ENCODE measurements around the gene WNK2. TPM values are rescaled to one million over a fixed set of nuclear protein-coding genes. Genes with fewer than 3 reads are reported as not detected.

WNK2 gene
- total and polyA plus RNA-seq, 4 experiments from 2014 or later = 0.26 TPM; not detected in 3

DNA sequence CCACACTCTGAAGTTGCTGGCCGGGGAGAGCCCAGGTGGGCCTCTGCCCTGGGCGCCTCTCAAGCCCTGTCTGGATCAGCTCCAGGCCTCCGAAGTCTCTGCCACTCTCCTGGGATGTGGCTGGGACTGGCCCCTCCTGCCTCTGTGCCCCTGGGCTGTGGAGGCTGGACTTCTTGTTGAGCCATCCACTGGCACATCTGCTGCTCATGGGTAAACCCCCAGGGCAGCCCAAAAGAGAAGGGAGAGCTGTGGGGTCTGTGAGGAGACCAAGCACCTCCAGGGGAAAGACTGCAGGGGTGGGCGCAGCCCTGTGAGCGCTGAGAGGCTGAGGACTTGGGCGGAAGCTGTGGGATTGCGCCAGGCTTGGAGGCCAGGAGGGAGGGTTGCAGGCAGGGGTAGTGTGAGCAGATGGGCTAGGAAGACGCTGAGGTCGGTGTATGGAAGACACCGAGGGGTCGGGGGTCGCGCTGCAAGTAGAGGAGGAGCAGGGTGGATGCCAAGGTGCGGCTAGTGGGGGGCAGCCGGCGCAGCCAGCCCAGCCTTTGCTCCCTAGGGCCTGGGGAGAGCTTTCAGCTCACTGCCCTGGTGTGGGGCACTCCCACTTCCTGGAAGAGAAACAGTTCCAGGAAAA lies 118.1 kb downstream of the WNK2 start:
- Histone ChIP-seq H3K27ac (ENCODE audit: low read depth, low read length) (no peak overlapping the region), H3K36me3 (ENCODE audit: insufficient read depth, low read length) (no peaks in the 10 kb centered on the region), H3K9me3 (ENCODE audit: control insufficient read depth in 1 of 2, low read length in 2 of 2) (no peaks in the 10 kb centered on the region), H3K27me3 (ENCODE audit: insufficient read depth, low read length) (no peaks in the 10 kb centered on the region), H3K4me3 (ENCODE audit: low read length in 2 of 2) (no peak overlapping the region), H3K4me1 (ENCODE audit: insufficient read depth, low read length) (peaks cover 4% of the 10 kb centered on the region)
- peak overlapping the region in 2 of 7 donors; percentile 17 to 65 for H3K27ac Mint-ChIP-seq
- H3K27me3 Mint-ChIP-seq = no peaks in the 10 kb centered on the region
- intact Hi-C loops (cut with micrococcal nuclease) = loop anchor here (1.0 to 10.0 kb wide), 4 partner anchors 142 to 345 kb away; no protein-coding TSS in a partner anchor
- no peak overlapping the region for H3K4me3 Mint-ChIP-seq
- peaks cover 0 to 10% (median 2%) of the 10 kb centered on the region in 4 donors for H3K4me1 Mint-ChIP-seq
- ChIA-PET POLR2A (ENCODE audit: partially characterized antibody) (interaction anchor here (0.6 to 1.5 kb wide), 3 partner anchors 193 to 348 kb away, joined by 3 to 5 read pairs (median 4); no protein-coding TSS in a partner anchor), CTCF (ENCODE audit: partially characterized antibody) (interaction anchor here (0.8 to 3.1 kb wide), 14 partner anchors 9 to 349 kb away, joined by 3 to 32 read pairs (median 4); no protein-coding TSS in a partner anchor)
- H3K36me3 Mint-ChIP-seq = no peaks in the 10 kb centered on the region
- DNase-seq = no peak
- no peaks in the 10 kb centered on the region for H3K9me3 Mint-ChIP-seq

DNA sequence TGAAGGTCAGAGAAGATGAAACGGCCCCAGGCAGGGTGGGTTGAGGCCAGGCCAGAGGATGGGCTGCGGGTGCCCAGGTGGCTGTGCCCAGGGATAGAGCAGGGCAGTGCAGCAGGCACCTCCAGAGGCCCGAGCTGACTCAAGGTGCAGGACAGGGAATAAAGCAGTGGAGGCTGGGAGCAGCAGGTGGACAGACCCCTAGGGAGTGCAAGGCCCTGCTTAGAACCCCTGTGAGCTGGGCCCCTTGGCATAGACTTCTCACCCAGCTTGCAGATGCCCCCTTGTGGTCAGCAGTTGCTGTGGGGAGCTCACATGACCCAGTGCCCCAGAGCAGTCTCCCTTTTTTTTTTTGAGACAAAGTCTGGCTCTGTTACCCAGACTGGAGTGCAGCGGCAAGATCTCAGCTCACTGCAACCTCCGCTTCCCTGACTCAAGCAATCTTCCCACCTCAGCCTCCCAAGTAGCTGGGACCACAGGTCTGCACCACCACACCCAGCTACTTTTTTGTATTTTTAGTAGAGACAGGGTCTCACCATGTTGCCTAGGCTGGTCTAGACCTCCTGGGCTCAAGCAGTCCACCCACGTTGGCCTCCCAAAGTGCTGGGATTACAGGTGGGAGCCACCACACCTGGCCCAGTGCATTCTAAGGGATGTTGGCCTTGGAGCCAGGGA lies 118.8 kb downstream of the WNK2 start:
- Histone ChIP-seq H3K27ac (ENCODE audit: low read depth, low read length) (no peak overlapping the region), H3K4me1 (ENCODE audit: insufficient read depth, low read length) (no peaks in the 10 kb centered on the region), H3K4me3 (ENCODE audit: low read length in 2 of 2) (no peak overlapping the region), H3K9me3 (ENCODE audit: control insufficient read depth in 1 of 2, low read length in 2 of 2) (no peaks in the 10 kb centered on the region), H3K36me3 (ENCODE audit: insufficient read depth, low read length) (no peaks in the 10 kb centered on the region), H3K27me3 (ENCODE audit: insufficient read depth, low read length) (no peaks in the 10 kb centered on the region)
- no peaks in the 10 kb centered on the region for H3K27me3 Mint-ChIP-seq
- no peak overlapping the region for H3K4me3 Mint-ChIP-seq
- H3K4me1 Mint-ChIP-seq = peaks cover 0 to 4% (median 0%) of the 10 kb centered on the region in 4 donors
- intact Hi-C loops (cut with micrococcal nuclease) = loop anchor here (1.0 to 10.0 kb wide), 4 partner anchors 142 to 345 kb away; no protein-coding TSS in a partner anchor
- ChIA-PET CTCF (ENCODE audit: partially characterized antibody) (interaction anchor here (0.7 to 3.1 kb wide), 17 partner anchors 9 to 350 kb away, joined by 3 to 32 read pairs (median 4); no protein-coding TSS in a partner anchor), POLR2A (ENCODE audit: partially characterized antibody) (interaction anchor here (0.6 to 1.5 kb wide), 3 partner anchors 193 to 348 kb away, joined by 3 to 5 read pairs (median 4); no protein-coding TSS in a partner anchor)
- no peaks in the 10 kb centered on the region for H3K9me3 Mint-ChIP-seq
- peak; percentile 46 to 62 (median 57) for DNase-seq
- peak overlapping the region in 1 of 7 donors; percentile 65 for H3K27ac Mint-ChIP-seq
- H3K36me3 Mint-ChIP-seq = no peaks in the 10 kb centered on the region

DNA sequence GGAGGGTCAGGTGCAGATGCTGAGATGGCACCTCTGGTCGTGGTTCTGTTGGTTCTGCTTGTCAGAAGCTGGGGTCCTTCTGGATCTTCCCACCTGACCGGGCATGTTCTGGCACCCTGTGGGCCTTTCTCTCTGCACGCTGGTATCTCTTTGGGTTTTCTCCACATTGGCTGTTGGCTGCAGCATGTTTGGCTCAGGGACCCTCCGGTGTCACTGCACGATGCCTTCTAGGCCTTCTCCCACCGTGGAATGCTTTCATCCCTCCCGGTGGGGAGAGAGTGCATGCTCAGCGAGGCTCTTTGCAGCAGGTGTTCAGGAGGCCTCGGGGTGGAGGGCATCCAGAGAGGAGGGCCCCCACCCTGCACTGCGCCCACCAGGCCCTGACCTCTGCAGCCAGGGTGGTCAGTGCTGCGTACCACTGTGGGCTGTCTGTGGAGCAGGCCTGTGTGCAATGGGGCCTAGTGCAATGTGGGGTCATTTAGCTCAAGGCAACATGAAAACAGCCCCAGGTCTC lies 119.4 kb downstream of the WNK2 start:
- Mint-ChIP-seq H3K4me1 (peaks cover 0 to 4% (median 0%) of the 10 kb centered on the region in 4 donors), H3K27ac (peak overlapping the region in 1 of 7 donors; percentile 70), H3K27me3 (no peaks in the 10 kb centered on the region), H3K9me3 (no peaks in the 10 kb centered on the region), H3K4me3 (no peak overlapping the region), H3K36me3 (no peaks in the 10 kb centered on the region)
- H3K4me1 ChIP-seq (ENCODE audit: insufficient read depth, low read length) = no peaks in the 10 kb centered on the region
- CTCF ChIA-PET (ENCODE audit: partially characterized antibody) = interaction anchor here (0.6 to 3.1 kb wide), 15 partner anchors 9 to 515 kb away, joined by 3 to 32 read pairs (median 4); no protein-coding TSS in a partner anchor
- no peaks in the 10 kb centered on the region for H3K36me3 ChIP-seq (ENCODE audit: insufficient read depth, low read length)
- no peaks in the 10 kb centered on the region for H3K27me3 ChIP-seq (ENCODE audit: insufficient read depth, low read length)
- POLR2A ChIA-PET (ENCODE audit: partially characterized antibody) = interaction anchor here (1.0 kb wide), 1 partner anchor 349 kb away, joined by 4 read pairs; no protein-coding TSS in a partner anchor
- H3K4me3 ChIP-seq (ENCODE audit: low read length in 2 of 2) = no peak overlapping the region
- H3K27ac ChIP-seq (ENCODE audit: low read depth, low read length) = no peak overlapping the region
- H3K9me3 ChIP-seq (ENCODE audit: control insufficient read depth in 1 of 2, low read length in 2 of 2) = no peaks in the 10 kb centered on the region
- no peak for DNase-seq
- intact Hi-C loops (cut with micrococcal nuclease) = loop anchor here (10.0 kb wide), 1 partner anchor 299 kb away; no protein-coding TSS in a partner anchor

DNA sequence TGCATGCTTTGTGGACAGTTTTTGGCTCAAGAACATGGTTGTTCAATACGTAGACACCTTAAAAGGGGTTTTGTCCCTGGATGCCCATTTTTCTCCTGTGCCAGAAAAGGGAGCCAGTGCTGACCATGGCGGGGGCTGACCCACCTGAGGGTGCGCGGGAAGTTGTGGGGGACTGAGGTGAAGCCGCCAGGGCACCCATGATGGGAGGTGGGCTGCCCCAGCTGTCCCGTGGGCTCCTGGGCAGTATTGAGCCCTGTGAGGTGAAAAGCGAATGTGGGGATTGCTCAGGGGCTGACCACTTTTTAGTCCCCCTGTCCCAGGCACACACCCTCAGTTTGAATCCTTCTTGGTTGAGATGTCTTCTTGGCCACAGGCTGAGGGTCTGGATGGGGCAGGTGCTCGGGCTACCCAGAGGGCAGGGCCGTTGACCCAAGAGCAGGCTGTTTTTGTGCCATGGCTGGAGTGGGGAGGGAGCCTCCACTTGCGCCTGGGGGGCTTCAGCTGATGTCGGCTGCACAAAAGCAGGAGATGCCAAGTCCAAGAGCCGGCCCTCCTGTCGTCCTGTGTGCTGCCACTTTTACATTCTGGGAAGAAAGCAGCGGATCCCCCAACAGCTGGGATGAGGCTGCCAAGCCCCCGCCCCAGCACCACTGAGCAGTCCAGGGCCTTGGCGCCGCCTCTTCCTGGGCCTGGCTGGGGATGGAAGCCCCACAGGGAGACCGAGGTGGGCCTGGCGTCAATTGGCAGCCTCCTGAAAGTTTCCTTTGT lies 120.1 kb downstream of the WNK2 start:
- Mint-ChIP-seq H3K9me3 (no peaks in the 10 kb centered on the region), H3K4me3 (no peak overlapping the region), H3K27me3 (no peaks in the 10 kb centered on the region), H3K27ac (no peak overlapping the region), H3K4me1 (peaks cover 0 to 4% (median 0%) of the 10 kb centered on the region in 4 donors), H3K36me3 (no peaks in the 10 kb centered on the region)
- Histone ChIP-seq H3K27me3 (ENCODE audit: insufficient read depth, low read length) (no peaks in the 10 kb centered on the region), H3K9me3 (ENCODE audit: control insufficient read depth in 1 of 2, low read length in 2 of 2) (no peaks in the 10 kb centered on the region), H3K4me1 (ENCODE audit: insufficient read depth, low read length) (no peaks in the 10 kb centered on the region), H3K27ac (ENCODE audit: low read depth, low read length) (no peak overlapping the region), H3K36me3 (ENCODE audit: insufficient read depth, low read length) (no peaks in the 10 kb centered on the region), H3K4me3 (ENCODE audit: low read length in 2 of 2) (no peak overlapping the region)
- intact Hi-C loops (cut with micrococcal nuclease) = loop anchor here (10.0 kb wide), 1 partner anchor 299 kb away; no protein-coding TSS in a partner anchor
- POLR2A ChIA-PET (ENCODE audit: partially characterized antibody) = no interaction called here
- CTCF ChIA-PET (ENCODE audit: partially characterized antibody) = interaction anchor here (0.6 to 3.1 kb wide), 4 partner anchors 8 to 516 kb away, joined by 3 to 32 read pairs (median 4); no protein-coding TSS in a partner anchor
- no peak for DNase-seq

- H3K27me3 Mint-ChIP-seq = no peaks in the 10 kb centered on the region
- H3K4me1 Mint-ChIP-seq = peaks cover 0 to 4% (median 0%) of the 10 kb centered on the region in 4 donors
- DNase-seq = no peak
- no peak overlapping the region for H3K4me3 ChIP-seq (ENCODE audit: low read length in 2 of 2)
- H3K9me3 Mint-ChIP-seq = no peaks in the 10 kb centered on the region
- POLR2A ChIA-PET (ENCODE audit: partially characterized antibody) = no interaction called here
- H3K27ac Mint-ChIP-seq = no peak overlapping the region
- no peaks in the 10 kb centered on the region for H3K36me3 ChIP-seq (ENCODE audit: insufficient read depth, low read length)
- no peak overlapping the region for H3K4me3 Mint-ChIP-seq
- no peaks in the 10 kb centered on the region for H3K27me3 ChIP-seq (ENCODE audit: insufficient read depth, low read length)
- H3K36me3 Mint-ChIP-seq = no peaks in the 10 kb centered on the region
- intact Hi-C loops (cut with micrococcal nuclease) = loop anchor here (10.0 kb wide), 1 partner anchor 300 kb away; no protein-coding TSS in a partner anchor
- CTCF ChIA-PET (ENCODE audit: partially characterized antibody) = interaction anchor here (0.6 to 1.6 kb wide), 3 partner anchors 195 to 359 kb away, joined by 3 to 8 read pairs (median 4); no protein-coding TSS in a partner anchor
- no peaks in the 10 kb centered on the region for H3K4me1 ChIP-seq (ENCODE audit: insufficient read depth, low read length)
- no peaks in the 10 kb centered on the region for H3K9me3 ChIP-seq (ENCODE audit: control insufficient read depth in 1 of 2, low read length in 2 of 2)
- no peak overlapping the region for H3K27ac ChIP-seq (ENCODE audit: low read depth, low read length)
These were observed 120.9 kb downstream of the WNK2 start for GRCh38 chr9:93304574-93305496.

DNA sequence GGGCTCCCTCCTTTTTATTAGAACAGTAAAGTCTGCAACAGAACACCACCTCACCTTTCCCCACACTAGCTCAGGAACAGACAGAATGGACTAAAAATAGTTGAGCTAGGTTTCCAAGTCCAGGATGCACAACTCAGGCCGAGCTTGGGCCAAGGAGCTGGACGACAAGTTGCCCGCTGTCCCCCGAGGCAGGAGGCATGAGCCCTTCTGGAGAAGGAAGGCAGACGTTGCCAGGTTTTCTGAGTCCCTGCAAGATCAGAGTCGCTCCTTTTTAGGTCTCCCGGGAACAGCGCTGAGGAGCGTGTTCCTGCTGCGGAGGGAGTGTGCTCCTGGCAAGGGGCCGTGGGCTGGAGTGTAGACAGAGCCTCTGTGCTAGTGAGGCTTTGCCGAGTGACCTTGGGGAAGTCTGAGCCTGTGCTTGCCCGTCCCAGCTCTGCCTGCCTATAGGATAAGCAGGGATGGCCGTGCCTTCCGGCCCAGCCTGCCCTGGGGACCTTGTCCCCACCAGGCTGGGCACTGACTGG lies 121.6 kb downstream of the WNK2 start:
- Histone ChIP-seq H3K27ac (ENCODE audit: low read depth, low read length) (no peak overlapping the region), H3K36me3 (ENCODE audit: insufficient read depth, low read length) (no peaks in the 10 kb centered on the region), H3K9me3 (ENCODE audit: control insufficient read depth in 1 of 2, low read length in 2 of 2) (no peaks in the 10 kb centered on the region), H3K4me3 (ENCODE audit: low read length in 2 of 2) (no peak overlapping the region), H3K27me3 (ENCODE audit: insufficient read depth, low read length) (no peaks in the 10 kb centered on the region), H3K4me1 (ENCODE audit: insufficient read depth, low read length) (no peaks in the 10 kb centered on the region)
- Mint-ChIP-seq H3K4me1 (peaks cover 0 to 4% (median 0%) of the 10 kb centered on the region in 4 donors), H3K4me3 (no peak overlapping the region), H3K36me3 (no peaks in the 10 kb centered on the region), H3K27me3 (no peaks in the 10 kb centered on the region), H3K9me3 (no peaks in the 10 kb centered on the region), H3K27ac (no peak overlapping the region)
- DNase-seq = no peak
- POLR2A ChIA-PET (ENCODE audit: partially characterized antibody) = no interaction called here
- CTCF ChIA-PET (ENCODE audit: partially characterized antibody) = interaction anchor here (0.6 to 1.6 kb wide), 3 partner anchors 196 to 360 kb away, joined by 3 to 8 read pairs (median 4); no protein-coding TSS in a partner anchor
- intact Hi-C loops (cut with micrococcal nuclease) = loop anchor here (1.0 to 10.0 kb wide), 2 partner anchors 145 to 301 kb away; no protein-coding TSS in a partner anchor
